H9 (cell line): ENCODE measurements around the gene ZSCAN2. TPM values are rescaled to one million over a fixed set of nuclear protein-coding genes. Genes with fewer than 3 reads are reported as not detected.

Source experiments
- DNase-seq: peaks from one replicate; pipeline ENCODE4 v3.0.0-alpha.2; 2017
- H2AFZ ChIP-seq: one replicate; pipeline ENCODE4 v1.6.1; 2013; ENCODE audit warnings: mild to moderate bottlenecking, low read length, control low read depth, moderate library complexity
- H2AK5ac ChIP-seq: 2 replicates; pipeline ENCODE4 v1.6.1; 2013; ENCODE audit warnings: low read length, control low read depth, mixed read lengths; ENCODE audit not compliant: insufficient read length
- H2BK120ac ChIP-seq: one replicate; pipeline ENCODE4 v1.6.1; 2013; ENCODE audit warnings: low read depth, mild to moderate bottlenecking, low read length, control low read depth, inconsistent platforms; ENCODE audit not compliant: poor library complexity, severe bottlenecking
- H2BK12ac ChIP-seq: 2 replicates; pipeline ENCODE4 v1.6.1; 2013; ENCODE audit warnings: low read length, control low read depth, mixed read lengths, low read depth; ENCODE audit not compliant: insufficient read length
- H2BK15ac ChIP-seq: 2 replicates; pipeline ENCODE4 v1.6.1; 2013; ENCODE audit warnings: low read depth, low read length, control low read depth
- H2BK20ac ChIP-seq: one replicate; pipeline ENCODE4 v1.6.1; 2013; ENCODE audit warnings: low read depth, mild to moderate bottlenecking, low read length, control low read depth, inconsistent platforms; ENCODE audit not compliant: poor library complexity, severe bottlenecking
- H2BK5ac ChIP-seq: 2 replicates; pipeline ENCODE4 v1.6.1; 2013; ENCODE audit warnings: low read length, control low read depth, mixed read lengths; ENCODE audit not compliant: insufficient read length
- H3K14ac ChIP-seq: 2 replicates; pipeline ENCODE4 v1.6.1; 2013; ENCODE audit warnings: low read length, control low read depth; ENCODE audit not compliant: insufficient read depth
- H3K18ac ChIP-seq: 2 replicates; pipeline ENCODE4 v1.6.1; 2013; ENCODE audit warnings: low read depth, mild to moderate bottlenecking, mixed read lengths, low read length, control low read depth; ENCODE audit not compliant: insufficient read length
- H3K23ac ChIP-seq: 2 replicates; pipeline ENCODE4 v1.6.1; 2013; ENCODE audit warnings: low read length, control low read depth, mixed read lengths, low read depth; ENCODE audit not compliant: insufficient read length
- H3K23me2 ChIP-seq: 2 replicates; pipeline ENCODE4 v1.6.1; 2013; ENCODE audit warnings: low read depth, mild to moderate bottlenecking, mixed read lengths, low read length, control low read depth; ENCODE audit not compliant: insufficient read length, poor library complexity, severe bottlenecking
- H3K27ac ChIP-seq: 2 replicates; pipeline ENCODE4 v1.5.1; 2013; ENCODE audit warnings: low read length, control low read depth, mixed read lengths, low read depth; ENCODE audit not compliant: insufficient read length
- H3K27me3 ChIP-seq: 2 replicates; pipeline ENCODE4 v1.6.1; 2013; ENCODE audit warnings: low read length, control low read depth, inconsistent platforms; ENCODE audit not compliant: insufficient read depth
- H3K4ac ChIP-seq: 2 replicates; pipeline ENCODE4 v1.6.1; 2013; ENCODE audit warnings: low read depth, mild to moderate bottlenecking, control low read depth, inconsistent platforms, low read length, moderate library complexity
- H3K4me1 ChIP-seq: 2 replicates; pipeline ENCODE4 v1.6.1; 2013; ENCODE audit warnings: low read length, control low read depth, inconsistent platforms; ENCODE audit not compliant: insufficient read depth
- H3K4me2 ChIP-seq: 2 replicates; pipeline ENCODE4 v1.6.1; 2013; ENCODE audit warnings: low read length, control low read depth, mixed read lengths; ENCODE audit not compliant: insufficient read length, insufficient read depth
- H3K56ac ChIP-seq: 2 replicates; pipeline ENCODE4 v1.6.1; 2013; ENCODE audit warnings: low read depth, mild to moderate bottlenecking, mixed read lengths, low read length, control low read depth; ENCODE audit not compliant: insufficient read length
- H3K79me1 ChIP-seq: 2 replicates; pipeline ENCODE4 v1.6.1; 2013; ENCODE audit warnings: low read depth, mild to moderate bottlenecking, moderate library complexity, low read length, control low read depth, inconsistent platforms; ENCODE audit not compliant: insufficient read depth, poor library complexity, severe bottlenecking
- H3K79me2 ChIP-seq: 2 replicates; pipeline ENCODE4 v1.6.1; 2013; ENCODE audit warnings: low read length, control low read depth, inconsistent platforms; ENCODE audit not compliant: insufficient read depth
- H3K9ac ChIP-seq: 2 replicates; pipeline ENCODE4 v1.6.1; 2013; ENCODE audit warnings: low read length, control low read depth, mixed read lengths; ENCODE audit not compliant: insufficient read length; ENCODE audit errors: extremely low read depth
- H3K9me3 ChIP-seq: one replicate; pipeline ENCODE4 v1.6.1; 2013; ENCODE audit warnings: low read depth, low read length, inconsistent platforms; ENCODE audit not compliant: control insufficient read depth
- H3T11ph ChIP-seq: one replicate; pipeline ENCODE4 v1.6.1; 2013; ENCODE audit warnings: mild to moderate bottlenecking, low read length, control low read depth, inconsistent platforms
- H4K20me1 ChIP-seq: one replicate; pipeline ENCODE4 v1.6.1; 2013; ENCODE audit not compliant: control insufficient read depth, insufficient read length, insufficient read depth
- H4K5ac ChIP-seq: 2 replicates; pipeline ENCODE4 v1.6.1; 2013; ENCODE audit warnings: low read depth, mild to moderate bottlenecking, mixed read lengths, low read length, control low read depth; ENCODE audit not compliant: insufficient read length
- H4K8ac ChIP-seq: replicated peaks from 2 replicates; pipeline ENCODE4 v1.6.1; 2013; ENCODE audit warnings: low read length, control low read depth, mixed read lengths, low read depth; ENCODE audit not compliant: insufficient read length
- H4K91ac ChIP-seq: 2 replicates; pipeline ENCODE4 v1.6.1; 2013; ENCODE audit warnings: low read depth, mild to moderate bottlenecking, moderate library complexity, mixed read lengths, low read length, control low read depth; ENCODE audit not compliant: insufficient read length
- H3K27ac Mint-ChIP-seq, 3 experiments: 2 replicates in 2 of 3; 3 replicates in 1 of 3; pipeline ENCODE4 v1.8.0; 2020 to 2021; ENCODE audit warnings: mixed read lengths in 3 of 3, mild to moderate bottlenecking in 1 of 3, moderate library complexity in 1 of 3
- H3K27me3 Mint-ChIP-seq: 2 replicates; pipeline ENCODE4 v1.8.0; 2021; ENCODE audit warnings: low read depth, mild to moderate bottlenecking, moderate library complexity, mixed read lengths
- H3K36me3 Mint-ChIP-seq, 3 experiments: 2 replicates in 2 of 3; 3 replicates in 1 of 3; pipeline ENCODE4 v1.8.0; 2020 to 2021; ENCODE audit warnings: low read depth in 3 of 3, mixed read lengths in 3 of 3; ENCODE audit not compliant: insufficient read depth in 1 of 3
- H3K4me1 Mint-ChIP-seq, 2 experiments: 2 replicates each; pipeline ENCODE4 v1.8.0; 2020; ENCODE audit warnings: mixed read lengths in 2 of 2
- H3K4me3 Mint-ChIP-seq, 2 experiments: 2 replicates in 1 of 2; 3 replicates in 1 of 2; pipeline ENCODE4 v1.8.0; 2020 to 2021; ENCODE audit warnings: mild to moderate bottlenecking in 2 of 2, mixed read lengths in 2 of 2, moderate library complexity in 1 of 2
- H3K9me3 Mint-ChIP-seq, 2 experiments: 2 replicates in 1 of 2; 3 replicates in 1 of 2; pipeline ENCODE4 v1.8.0; 2020; ENCODE audit warnings: mild to moderate bottlenecking in 2 of 2, mixed read lengths in 2 of 2, moderate library complexity in 1 of 2
- CTCF ChIP-seq: fragments of 200-600 bp; sonication (generic); conservative IDR thresholded peaks from 3 replicates; pipeline ENCODE4 v1.8.0; 2021; ENCODE audit warnings: antibody characterized with exemption, mild to moderate bottlenecking
- WGBS: extraction: QIAGEN DNeasy Blood & Tissue Kit; methylation state at CpG from one replicate; pipeline ENCODE4 v1.1.7; 2013; ENCODE audit warnings: missing lambda C conversion rate, low lambda C conversion rate, mixed read lengths; ENCODE audit not compliant: insufficient read length; ENCODE audit errors: extremely low coverage; 5-methylcytosine and 5-hydroxymethylcytosine counted together
- total RNA-seq: library from RNA; stranded (reverse); gene quantifications from 2 replicates; pipeline ENCODE4 v1.2.1, GENCODE V29; 2021

Gene ZSCAN2
- total RNA-seq, 1 experiment from 2014 or later = 28.4 TPM

DNA sequence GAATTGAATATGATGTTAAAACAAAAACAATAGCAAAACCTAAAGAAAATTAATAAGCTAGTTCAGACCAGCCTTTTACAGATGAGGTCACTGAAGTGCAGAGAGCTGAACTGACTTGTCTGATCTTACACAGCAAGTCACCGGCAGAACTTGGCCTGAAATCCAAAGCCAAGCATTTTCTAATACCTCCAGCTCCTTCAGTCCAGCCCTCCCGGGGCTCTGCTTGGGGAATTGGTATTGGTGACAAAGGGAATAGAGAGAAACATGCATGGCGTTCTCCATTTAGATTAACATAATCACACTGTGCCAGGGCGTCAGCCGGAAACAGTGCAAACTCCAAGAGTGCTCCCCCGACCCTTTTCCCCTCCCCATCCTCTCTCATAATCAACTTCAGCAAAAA is 14.1 kb upstream of the ZSCAN2 start:
- Histone ChIP-seq H3K4ac (no peak overlapping the region), H3K9me3 (no peaks in the 10 kb centered on the region), H4K20me1 (no peaks in the 10 kb centered on the region), H3K23me2 (no peaks in the 10 kb centered on the region), H3T11ph (no peak overlapping the region), H3K4me2 (no peak overlapping the region), H3K79me1 (no peaks in the 10 kb centered on the region), H4K91ac (no peak overlapping the region), H3K9ac (no peak overlapping the region), H3K18ac (no peak overlapping the region), H3K27me3 (no peaks in the 10 kb centered on the region), H3K23ac (no peak overlapping the region), H3K27ac (no peak overlapping the region), H4K5ac (no peak overlapping the region), H3K4me1 (no peaks in the 10 kb centered on the region; the same call in 1 of the 2 replicates), H2BK5ac (no peak overlapping the region), H3K56ac (no peak overlapping the region), H2BK12ac (no peak overlapping the region), H2AK5ac (no peak overlapping the region), H2AFZ (no peak overlapping the region), H2BK15ac (no peak overlapping the region), H4K8ac (no peak overlapping the region), H3K79me2 (no peaks in the 10 kb centered on the region), H2BK120ac (no peak overlapping the region), H2BK20ac (no peak overlapping the region), H3K14ac (no peak overlapping the region)
- H3K4me1 Mint-ChIP-seq = peaks cover 19 to 23% of the 10 kb centered on the region in 2 experiments
- H3K27ac Mint-ChIP-seq = no peak overlapping the region
- H3K27me3 Mint-ChIP-seq = peaks cover 24% of the 10 kb centered on the region
- no peak for TF ChIP-seq CTCF
- peaks cover 0 to 2% of the 10 kb centered on the region in 2 experiments; a peak in 1 of 5 replicates for H3K9me3 Mint-ChIP-seq
- H3K4me3 Mint-ChIP-seq = no peak overlapping the region
- DNase-seq = no peak
- WGBS = no CpG with 5 or more reads among the region's 6 CpGs
- 0 out of 7 replicates have a peak, but pooled peaks cover 0 to 2% (median 0%) of the 10 kb centered on the region in 3 experiments for H3K36me3 Mint-ChIP-seq
